Vagina (tissue), 2 donors: ENCODE results near the gene ZNF280A. TPM values are rescaled to one million over a fixed set of nuclear protein-coding genes. Genes with fewer than 3 reads are reported as not detected.
"Not testable (repeated sequence)": the region's sequence is repeated elsewhere in the genome, so short reads cannot be mapped to it uniquely, and the experiment has no call there.

Experiments
- DNase-seq, 2 donors: peaks; one replicate each; pipeline ENCODE4 v3.0.0-alpha.2; 2017; ENCODE audit errors: extremely low spot score in 2 of 2
- H3K27ac ChIP-seq: fragments of 200-600 bp; sonication (generic); one replicate; pipeline ENCODE4 v1.5.1; 2019
- H3K27me3 ChIP-seq: fragments of 200-600 bp; sonication (generic); one replicate; pipeline ENCODE4 v1.5.1; 2019
- H3K36me3 ChIP-seq, 2 donors: fragments of 200-600 bp; sonication (generic); one replicate each; pipeline ENCODE4 v1.5.1; 2017 to 2019
- H3K4me1 ChIP-seq: fragments of 200-600 bp; sonication (generic); one replicate; pipeline ENCODE4 v1.5.1; 2019
- H3K4me3 ChIP-seq, 2 donors: fragments of 200-600 bp; sonication (generic); 1 replicate in 1 of 2; 2 replicates in 1 of 2; pipeline ENCODE4 v1.5.1; 2016 to 2019
- H3K9me3 ChIP-seq: fragments of 200-600 bp; sonication (generic); one replicate; pipeline ENCODE4 v1.5.1; 2019
- POLR2A ChIP-seq, 2 donors: fragments of 450-650 bp; IDR thresholded peaks; one replicate each; pipeline ENCODE4 v1.6.1; 2017; ENCODE audit warnings: antibody characterized with exemption in 2 of 2, mild to moderate bottlenecking in 2 of 2, moderate library complexity in 2 of 2
- POLR2AphosphoS5 ChIP-seq, 2 donors: sonication (generic); formaldehyde crosslinking; IDR thresholded peaks; one replicate each; pipeline ENCODE4 v1.9.0; 2017; ENCODE audit warnings: antibody characterized with exemption in 2 of 2, mild to moderate bottlenecking in 2 of 2, low read depth in 1 of 2; ENCODE audit not compliant: insufficient read depth in 1 of 2
- intact Hi-C: fragments of 100-400 bp; cut with DNase I; formaldehyde crosslinking; loops from one replicate; pipeline ENCODE4 v1.15.1; 2023
- total RNA-seq: library from RNA; depleted of rRNA; stranded (reverse); fragments of >200 nt; gene quantifications from one replicate; pipeline ENCODE4 v1.2.3, GENCODE V29; 2016
- TF ChIP-seq, protein P1 (sequence below), 3 experiments: fragments of 450-650 bp in 2 of 3; fragments of 200-600 bp in 1 of 3; sonication (generic) in 1 of 3; IDR thresholded peaks; one replicate each; pipeline ENCODE4 v1.5.1; 2017 to 2019; ENCODE audit warnings: antibody characterized with exemption in 3 of 3, mild to moderate bottlenecking in 2 of 3, moderate library complexity in 2 of 3

Gene ZNF280A
- total RNA-seq, 1 donor from 2014 or later, result not detected

DNA sequence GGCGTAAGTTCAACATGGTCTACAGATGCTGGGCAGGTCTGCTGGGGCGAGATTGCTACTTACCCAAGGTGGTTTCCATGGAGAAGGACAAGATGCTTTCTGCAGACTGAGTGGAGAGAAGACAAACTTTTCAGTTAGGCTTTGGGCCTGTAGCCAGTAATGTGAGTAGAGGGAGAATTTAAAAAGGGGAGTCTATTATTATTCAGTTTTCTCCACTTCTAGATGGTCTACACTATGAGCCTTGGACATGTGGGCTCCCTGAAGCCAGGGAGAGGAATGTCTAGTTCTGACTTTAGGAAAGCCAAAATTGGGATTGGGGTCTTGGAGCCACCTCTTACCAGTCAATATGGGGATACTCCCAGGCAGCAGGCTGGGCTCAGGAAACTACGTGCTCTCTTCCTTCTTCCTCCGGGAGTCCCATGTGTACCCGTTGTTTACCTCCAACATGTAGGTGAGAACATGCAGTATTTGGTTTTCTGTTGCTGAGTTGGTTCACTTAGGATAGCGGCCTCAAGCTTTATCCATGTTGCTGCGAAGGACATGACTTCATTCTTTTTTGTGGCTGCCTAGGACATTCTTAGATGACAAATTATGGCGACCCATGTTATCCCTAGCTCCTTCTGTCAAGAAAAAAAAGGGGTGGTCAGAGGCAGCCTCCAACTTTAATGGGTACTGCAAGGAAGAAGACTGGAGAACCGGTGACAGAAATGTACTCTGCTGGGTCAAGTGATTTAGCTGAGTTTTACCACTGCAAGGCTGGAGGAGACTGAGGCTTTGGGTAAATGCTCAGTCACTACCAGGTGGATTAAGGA is 14.7 kb upstream of the ZNF280A start:
- no peaks in the 10 kb centered on the region for H3K4me1 ChIP-seq
- no peaks in the 10 kb centered on the region for H3K9me3 ChIP-seq
- intact Hi-C loops, result loop anchor here (5.0 kb wide), 1 partner anchor 643 kb away; no protein-coding TSS in a partner anchor
- no peak for DNase-seq
- no peaks in the 10 kb centered on the region for H3K27me3 ChIP-seq
- TF ChIP-seq, protein P1, sequence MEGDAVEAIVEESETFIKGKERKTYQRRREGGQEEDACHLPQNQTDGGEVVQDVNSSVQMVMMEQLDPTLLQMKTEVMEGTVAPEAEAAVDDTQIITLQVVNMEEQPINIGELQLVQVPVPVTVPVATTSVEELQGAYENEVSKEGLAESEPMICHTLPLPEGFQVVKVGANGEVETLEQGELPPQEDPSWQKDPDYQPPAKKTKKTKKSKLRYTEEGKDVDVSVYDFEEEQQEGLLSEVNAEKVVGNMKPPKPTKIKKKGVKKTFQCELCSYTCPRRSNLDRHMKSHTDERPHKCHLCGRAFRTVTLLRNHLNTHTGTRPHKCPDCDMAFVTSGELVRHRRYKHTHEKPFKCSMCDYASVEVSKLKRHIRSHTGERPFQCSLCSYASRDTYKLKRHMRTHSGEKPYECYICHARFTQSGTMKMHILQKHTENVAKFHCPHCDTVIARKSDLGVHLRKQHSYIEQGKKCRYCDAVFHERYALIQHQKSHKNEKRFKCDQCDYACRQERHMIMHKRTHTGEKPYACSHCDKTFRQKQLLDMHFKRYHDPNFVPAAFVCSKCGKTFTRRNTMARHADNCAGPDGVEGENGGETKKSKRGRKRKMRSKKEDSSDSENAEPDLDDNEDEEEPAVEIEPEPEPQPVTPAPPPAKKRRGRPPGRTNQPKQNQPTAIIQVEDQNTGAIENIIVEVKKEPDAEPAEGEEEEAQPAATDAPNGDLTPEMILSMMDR (IDR thresholded peaks at IDR 0.05), result no peak
- TF ChIP-seq POLR2AphosphoS5 (IDR thresholded peaks at IDR 0.05; ENCODE audit: insufficient read depth in 1 of 2, low read depth in 1 of 2) (no peak), POLR2A (IDR thresholded peaks at IDR 0.05) (no peak)
- H3K27ac ChIP-seq, result no peak overlapping the region
- no peaks in the 10 kb centered on the region for H3K36me3 ChIP-seq
- no peak overlapping the region for H3K4me3 ChIP-seq

DNA sequence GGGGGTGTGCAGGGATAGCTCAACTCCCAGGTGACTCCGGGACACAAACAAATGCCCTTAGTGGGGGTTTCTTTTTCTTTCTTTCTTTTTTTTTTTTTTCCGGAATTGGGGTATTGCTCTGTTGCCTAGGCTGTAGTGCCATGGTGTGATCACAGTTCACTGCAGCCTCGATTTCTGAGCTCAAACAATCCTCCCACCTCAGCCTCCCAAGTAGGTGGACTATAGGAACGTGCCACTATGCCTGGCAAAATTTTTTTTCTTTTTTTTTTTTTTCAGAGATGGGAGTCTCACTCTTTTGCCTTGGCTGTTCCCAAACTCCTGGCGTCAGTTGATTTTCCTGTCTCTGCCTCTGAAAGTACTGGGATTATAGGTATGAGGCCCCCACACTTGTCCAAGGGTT is 13.8 kb upstream of the ZNF280A start:
- TF ChIP-seq POLR2AphosphoS5 (IDR thresholded peaks at IDR 0.05; ENCODE audit: insufficient read depth in 1 of 2, low read depth in 1 of 2) (no peak), POLR2A (IDR thresholded peaks at IDR 0.05) (no peak)
- TF ChIP-seq, protein P1 (IDR thresholded peaks at IDR 0.05), result no peak
- no peak overlapping the region for H3K27ac ChIP-seq
- H3K36me3 ChIP-seq, result no peaks in the 10 kb centered on the region
- H3K9me3 ChIP-seq, result no peaks in the 10 kb centered on the region
- no peak for DNase-seq
- H3K4me1 ChIP-seq, result no peaks in the 10 kb centered on the region
- intact Hi-C loops, result loop anchor here (5.0 kb wide), 1 partner anchor 642 kb away; no protein-coding TSS in a partner anchor
- no peaks in the 10 kb centered on the region for H3K27me3 ChIP-seq
- no peak overlapping the region for H3K4me3 ChIP-seq

DNA sequence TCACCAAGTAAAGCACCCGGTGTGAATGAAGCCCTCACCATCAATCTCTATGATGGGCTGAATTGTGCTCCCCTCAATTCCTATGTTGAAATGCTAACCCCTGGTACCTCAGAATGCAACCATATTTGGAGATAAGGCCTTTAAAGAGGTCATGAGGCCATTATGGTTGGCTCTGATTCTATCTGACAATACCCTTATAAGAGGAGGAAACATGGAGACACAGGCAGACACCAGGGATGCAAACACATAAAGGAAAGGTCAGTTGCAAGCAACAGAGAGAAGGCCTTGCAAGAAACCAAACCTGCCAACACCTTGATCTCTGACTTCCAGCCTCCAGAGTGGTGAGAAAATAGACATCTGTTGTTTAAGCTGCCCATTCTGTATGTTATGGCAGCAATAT is 13.3 kb upstream of the ZNF280A start:
- TF ChIP-seq POLR2A (IDR thresholded peaks at IDR 0.05), result no peak
- no peak for TF ChIP-seq POLR2AphosphoS5 (IDR thresholded peaks at IDR 0.05; ENCODE audit: insufficient read depth in 1 of 2, low read depth in 1 of 2)
- TF ChIP-seq, protein P1 (IDR thresholded peaks at IDR 0.05), result no peak
- Histone ChIP-seq H3K27me3 (no peaks in the 10 kb centered on the region), H3K9me3 (no peaks in the 10 kb centered on the region), H3K27ac (no peak overlapping the region), H3K4me3 (no peak overlapping the region), H3K36me3 (no peaks in the 10 kb centered on the region), H3K4me1 (no peaks in the 10 kb centered on the region)
- no peak for DNase-seq
- intact Hi-C loops, result loop anchor here (5.0 kb wide), 1 partner anchor 641 kb away; no protein-coding TSS in a partner anchor

DNA sequence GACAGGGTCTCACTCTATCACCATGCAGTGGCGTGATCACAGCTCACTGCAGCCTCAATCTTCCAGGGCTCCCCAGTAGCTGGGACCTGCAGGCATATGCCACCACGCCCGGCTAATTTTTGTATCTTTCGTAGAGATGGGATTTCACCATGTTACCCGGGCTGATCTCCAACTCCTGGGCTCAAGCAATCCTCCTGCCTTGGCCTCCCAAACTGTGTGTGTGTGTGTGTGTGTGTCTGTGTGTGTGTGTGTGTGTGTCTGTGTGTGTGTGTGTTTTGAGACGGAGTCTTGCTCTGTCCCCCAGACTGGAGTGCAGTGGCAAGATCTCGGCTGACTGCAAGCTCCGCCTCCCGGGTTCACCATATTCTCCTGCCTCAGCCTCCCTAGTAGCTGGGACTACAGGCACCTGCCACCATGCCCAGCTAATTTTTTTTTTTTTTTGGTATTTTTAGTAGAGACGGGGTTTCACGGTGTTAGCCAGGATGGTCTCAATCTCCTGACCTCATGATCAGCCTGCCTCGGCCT is 12.5 kb upstream of the ZNF280A start:
- not testable (repeated sequence) for DNase-seq, H3K27ac ChIP-seq, H3K9me3 ChIP-seq, H3K36me3 ChIP-seq, H3K4me3 ChIP-seq, H3K27me3 ChIP-seq, H3K4me1 ChIP-seq
- intact Hi-C loops, result loop anchor here (5.0 kb wide), 1 partner anchor 640 kb away; no protein-coding TSS in a partner anchor

DNA sequence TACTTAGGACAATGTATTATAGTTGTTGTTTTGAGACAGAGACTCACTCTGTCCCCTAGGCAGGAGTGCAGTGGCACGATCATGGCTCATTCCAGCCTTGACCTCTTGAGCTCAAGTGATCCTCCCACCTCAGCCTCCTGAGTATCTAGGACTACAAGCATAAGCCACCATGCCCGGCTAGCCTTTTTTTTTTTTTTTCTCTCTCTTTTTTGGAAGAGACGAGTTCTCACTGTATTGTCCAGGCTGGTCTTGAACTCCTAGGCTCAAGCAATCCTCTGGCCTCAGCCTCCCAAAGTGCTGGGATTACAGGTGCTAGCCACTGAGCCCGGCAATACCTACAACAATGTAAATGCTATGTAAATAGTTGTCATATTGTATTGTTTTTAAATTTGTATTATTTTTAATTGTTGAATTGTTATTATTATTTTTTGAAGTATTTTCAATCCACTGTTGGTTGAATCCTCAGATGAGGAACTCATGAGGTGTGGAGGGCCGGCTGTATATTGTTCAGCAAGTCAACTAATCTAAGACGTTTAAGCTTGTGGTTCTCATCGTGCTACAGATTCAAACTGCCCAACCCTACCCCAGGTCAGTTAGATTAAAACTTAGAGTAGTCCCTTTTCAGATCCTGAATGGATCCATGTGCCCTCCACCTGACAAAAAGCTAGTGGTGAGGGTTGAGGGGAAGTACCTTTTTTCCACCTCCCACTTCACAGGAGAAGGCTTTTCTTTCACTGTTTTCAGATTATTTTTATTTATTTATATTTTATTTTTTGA is 11.9 kb upstream of the ZNF280A start:
- Histone ChIP-seq H3K27me3 (no peaks in the 10 kb centered on the region), H3K4me1 (no peaks in the 10 kb centered on the region), H3K36me3 (no peaks in the 10 kb centered on the region), H3K9me3 (no peaks in the 10 kb centered on the region), H3K27ac (no peak overlapping the region), H3K4me3 (no peak overlapping the region)
- TF ChIP-seq, protein P1 (IDR thresholded peaks at IDR 0.05), result no peak
- TF ChIP-seq POLR2AphosphoS5 (IDR thresholded peaks at IDR 0.05; ENCODE audit: insufficient read depth in 1 of 2, low read depth in 1 of 2), result no peak
- TF ChIP-seq POLR2A (IDR thresholded peaks at IDR 0.05), result no peak
- no peak for DNase-seq
- intact Hi-C loops, result loop anchor here (5.0 kb wide), 1 partner anchor 640 kb away; no protein-coding TSS in a partner anchor
